Natural killer cell treated with Interleukin-12 subunit alpha and Interleukin-12 subunit beta and Interleukin-15 and Interleukin-18, amount 100 ng/mL, for 72 hours (primary cell): ENCODE results near the gene WFDC8. TPM values are rescaled to one million over a fixed set of nuclear protein-coding genes. Genes with fewer than 3 reads are reported as not detected.

Experiments
- ATAC-seq, 2 donors: fragments of 150-1000 bp; cut with Tn5 transposase in 1 of 2; sonication (Bioruptor Pico), chemical (Tn5 transposase) in 1 of 2; 2 replicates each; pipeline ENCODE4 v1.10.0; 2021
- DNase-seq: peaks from one replicate; pipeline ENCODE4 v3.0.0; 2022; ENCODE audit warnings: low spot score
- H3K27ac Mint-ChIP-seq, 2 donors: 1 replicate in 1 of 2; 2 replicates in 1 of 2; pipeline ENCODE4 v1.8.0; 2022; ENCODE audit warnings: mixed read lengths in 2 of 2, mild to moderate bottlenecking in 1 of 2, moderate library complexity in 1 of 2
- H3K27me3 Mint-ChIP-seq, 2 donors: 1 replicate in 1 of 2; 2 replicates in 1 of 2; pipeline ENCODE4 v1.8.0; 2022; ENCODE audit warnings: mixed read lengths in 2 of 2
- H3K36me3 Mint-ChIP-seq: one replicate; pipeline ENCODE4 v1.8.0; 2022; ENCODE audit warnings: mixed read lengths
- H3K4me1 Mint-ChIP-seq, 2 donors: 1 replicate in 1 of 2; 2 replicates in 1 of 2; pipeline ENCODE4 v1.8.0; 2022; ENCODE audit warnings: low read depth in 2 of 2, mixed read lengths in 2 of 2, mild to moderate bottlenecking in 1 of 2
- H3K4me3 Mint-ChIP-seq: one replicate; pipeline ENCODE4 v1.8.0; 2022; ENCODE audit warnings: mixed read lengths
- H3K9me3 Mint-ChIP-seq: 2 replicates; pipeline ENCODE4 v1.8.0; 2022; ENCODE audit warnings: mixed read lengths
- total RNA-seq, 2 donors: library from RNA; stranded (reverse); gene quantifications; one replicate each; pipeline ENCODE4 v1.2.3, GENCODE V29; 2022

The WFDC8 gene
- total RNA-seq, 2 donors from 2014 or later: not detected

DNA sequence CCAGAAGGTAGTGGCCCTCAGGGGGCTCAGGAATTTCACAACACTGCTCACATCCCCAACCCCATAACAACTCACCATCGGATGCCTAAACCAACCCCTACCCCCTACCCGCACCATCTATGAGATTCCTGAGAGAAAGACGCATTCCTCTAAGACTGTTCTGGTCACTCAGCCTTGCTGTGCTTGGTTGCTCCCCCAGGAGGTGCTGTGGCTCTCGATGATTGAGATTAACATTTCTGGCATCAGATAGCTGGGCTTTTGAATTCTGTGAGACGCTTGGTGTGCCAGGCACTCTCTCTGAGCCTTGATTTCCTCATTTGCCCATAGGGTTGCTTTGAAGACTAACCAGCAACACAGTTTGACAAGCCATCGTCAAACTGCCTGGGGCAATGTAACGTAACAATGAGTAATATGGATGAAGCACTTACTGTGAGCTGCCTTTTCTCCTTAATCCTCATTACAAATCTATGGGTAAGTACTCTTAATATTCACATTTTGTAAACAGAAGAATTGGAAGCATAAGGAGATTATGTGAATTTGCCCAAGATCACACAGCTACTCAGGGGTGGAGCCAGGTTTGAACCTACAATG is 40.8 kb downstream of the WFDC8 start:
- Mint-ChIP-seq H3K4me1 (no peaks in the 10 kb centered on the region), H3K4me3 (no peak overlapping the region), H3K27ac (no peak overlapping the region), H3K36me3 (no peaks in the 10 kb centered on the region), H3K27me3 (peaks cover 14 to 25% of the 10 kb centered on the region in 2 donors), H3K9me3 (no peaks in the 10 kb centered on the region)
- DNase-seq: no peak
- ATAC-seq: no peak

DNA sequence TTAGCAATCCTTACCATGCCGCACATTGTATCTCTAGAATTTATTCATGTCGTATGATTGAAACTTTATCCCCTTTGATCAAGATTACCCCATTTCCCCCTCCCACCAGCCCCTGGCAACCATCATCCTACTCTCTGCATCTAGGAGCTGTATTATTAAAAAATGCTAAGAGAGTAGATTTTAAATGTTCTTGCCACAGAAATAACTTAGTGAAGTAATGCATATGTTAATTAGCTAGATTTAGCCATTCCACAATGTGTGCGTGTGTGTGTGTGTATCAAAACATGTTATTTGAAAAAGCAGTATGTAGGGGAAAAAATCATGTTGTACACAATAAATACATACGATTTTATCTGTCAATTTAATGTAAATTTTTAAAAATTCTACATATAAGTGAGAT is 51.8 kb downstream of the WFDC8 start:
- Mint-ChIP-seq H3K9me3 (no peaks in the 10 kb centered on the region), H3K27me3 (peaks cover 28 to 65% of the 10 kb centered on the region in 2 donors), H3K4me1 (no peaks in the 10 kb centered on the region), H3K27ac (no peak overlapping the region), H3K36me3 (no peaks in the 10 kb centered on the region), H3K4me3 (no peak overlapping the region)
- ATAC-seq (no peak), DNase-seq (no peak)

GRCh38 chr20:45523821-45524220 is 55.3 kb downstream of the WFDC8 start:
- H3K27ac Mint-ChIP-seq: no peak overlapping the region
- H3K9me3 Mint-ChIP-seq: no peaks in the 10 kb centered on the region
- ATAC-seq (no peak), DNase-seq (no peak)
- H3K36me3 Mint-ChIP-seq: no peaks in the 10 kb centered on the region
- no peak overlapping the region for H3K4me3 Mint-ChIP-seq
- H3K4me1 Mint-ChIP-seq: no peaks in the 10 kb centered on the region
- H3K27me3 Mint-ChIP-seq: peaks cover 27 to 44% of the 10 kb centered on the region in 2 donors

DNA sequence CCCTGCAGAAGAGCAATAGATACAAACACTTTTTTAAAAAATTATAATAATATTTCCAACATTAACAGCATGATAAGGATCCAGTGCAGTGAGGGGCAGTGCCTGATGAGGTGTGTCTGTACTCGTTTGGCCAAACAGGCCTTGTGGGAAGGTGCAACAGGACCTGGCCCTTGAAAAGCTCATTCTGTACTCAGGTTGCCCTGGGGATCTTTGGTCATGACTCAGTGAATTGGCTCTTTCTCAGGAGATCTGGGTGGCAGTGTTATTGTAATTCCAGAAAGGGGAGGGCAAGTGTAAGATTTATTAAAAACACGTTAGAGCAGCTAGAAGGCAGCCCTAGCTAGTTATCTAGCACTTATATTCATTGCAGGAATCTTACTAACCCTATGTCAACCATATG is 60.8 kb downstream of the WFDC8 start:
- Mint-ChIP-seq H3K27ac (no peak overlapping the region), H3K4me3 (no peak overlapping the region), H3K36me3 (no peaks in the 10 kb centered on the region), H3K9me3 (no peaks in the 10 kb centered on the region), H3K4me1 (no peaks in the 10 kb centered on the region), H3K27me3 (peaks cover 30 to 32% of the 10 kb centered on the region in 2 donors)
- DNase-seq: no peak
- no peak for ATAC-seq

DNA sequence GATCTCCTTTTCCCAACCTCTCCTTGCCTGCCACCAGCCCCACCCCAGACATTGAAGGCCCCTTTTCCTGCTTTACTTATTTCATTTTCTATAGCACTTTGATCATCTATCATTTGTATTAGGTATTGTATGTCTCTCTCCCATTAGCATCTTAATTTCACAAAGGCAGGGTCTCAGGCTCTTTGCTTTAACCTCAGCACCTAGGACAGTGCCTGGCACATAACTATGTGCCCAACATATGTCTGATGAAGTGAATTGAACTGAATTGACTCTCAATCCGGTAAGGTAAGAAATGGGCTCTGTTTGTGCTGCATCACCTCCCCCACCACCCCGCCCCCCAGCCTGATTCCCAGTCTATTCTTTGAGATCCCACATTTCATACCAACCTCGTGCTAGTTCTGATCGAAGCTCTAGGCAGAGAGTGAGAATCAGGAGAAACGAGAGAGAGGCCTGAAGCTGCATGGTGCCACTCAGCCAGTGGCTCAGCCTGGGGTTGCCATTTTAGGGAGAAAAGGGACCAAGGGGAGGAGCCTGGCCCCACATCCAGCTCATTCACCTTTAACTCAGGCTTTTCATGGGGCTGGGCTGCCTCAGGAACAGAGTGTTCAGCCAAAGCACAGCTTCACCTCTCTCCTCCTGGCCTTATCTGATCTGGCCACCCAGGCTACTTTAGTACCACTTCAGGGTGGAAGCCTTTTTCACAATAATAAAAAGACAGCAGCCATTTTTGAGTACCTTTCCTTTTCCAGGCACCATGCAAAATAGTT is 63.8 kb downstream of the WFDC8 start, which contains the start of gene SPINT3:
Gene SPINT3 (minus strand): TSS at position 476 of the 767 bp plus-strand sequence. CDS start 14 bp downstream, at position 462.
- no peak for ATAC-seq
- Mint-ChIP-seq H3K9me3 (no peaks in the 10 kb centered on the region), H3K4me1 (no peaks in the 10 kb centered on the region), H3K36me3 (no peaks in the 10 kb centered on the region), H3K27me3 (peaks cover 32 to 42% of the 10 kb centered on the region in 2 donors), H3K27ac (no peak within 1 kb of the TSS), H3K4me3 (no peak within 1 kb of the TSS)
- DNase-seq: no peak

GRCh38 chr20:45510242-45510862 is 68.7 kb downstream of the WFDC8 start:
- peaks cover 26 to 54% of the 10 kb centered on the region in 2 donors for H3K27me3 Mint-ChIP-seq
- no peak overlapping the region for H3K4me3 Mint-ChIP-seq
- ATAC-seq (no peak), DNase-seq (no peak)
- H3K36me3 Mint-ChIP-seq: no peaks in the 10 kb centered on the region
- H3K9me3 Mint-ChIP-seq: no peaks in the 10 kb centered on the region
- H3K27ac Mint-ChIP-seq: no peak overlapping the region
- H3K4me1 Mint-ChIP-seq: no peaks in the 10 kb centered on the region

- H3K27me3 Mint-ChIP-seq: peaks cover 22 to 47% of the 10 kb centered on the region in 2 donors
- no peaks in the 10 kb centered on the region for H3K9me3 Mint-ChIP-seq
- H3K4me3 Mint-ChIP-seq: no peak overlapping the region
- H3K36me3 Mint-ChIP-seq: no peaks in the 10 kb centered on the region
- ATAC-seq (no peak), DNase-seq (no peak)
- H3K27ac Mint-ChIP-seq: no peak overlapping the region
- no peaks in the 10 kb centered on the region for H3K4me1 Mint-ChIP-seq
These were observed 70.0 kb downstream of the WFDC8 start for GRCh38 chr20:45509091-45509490.

DNA sequence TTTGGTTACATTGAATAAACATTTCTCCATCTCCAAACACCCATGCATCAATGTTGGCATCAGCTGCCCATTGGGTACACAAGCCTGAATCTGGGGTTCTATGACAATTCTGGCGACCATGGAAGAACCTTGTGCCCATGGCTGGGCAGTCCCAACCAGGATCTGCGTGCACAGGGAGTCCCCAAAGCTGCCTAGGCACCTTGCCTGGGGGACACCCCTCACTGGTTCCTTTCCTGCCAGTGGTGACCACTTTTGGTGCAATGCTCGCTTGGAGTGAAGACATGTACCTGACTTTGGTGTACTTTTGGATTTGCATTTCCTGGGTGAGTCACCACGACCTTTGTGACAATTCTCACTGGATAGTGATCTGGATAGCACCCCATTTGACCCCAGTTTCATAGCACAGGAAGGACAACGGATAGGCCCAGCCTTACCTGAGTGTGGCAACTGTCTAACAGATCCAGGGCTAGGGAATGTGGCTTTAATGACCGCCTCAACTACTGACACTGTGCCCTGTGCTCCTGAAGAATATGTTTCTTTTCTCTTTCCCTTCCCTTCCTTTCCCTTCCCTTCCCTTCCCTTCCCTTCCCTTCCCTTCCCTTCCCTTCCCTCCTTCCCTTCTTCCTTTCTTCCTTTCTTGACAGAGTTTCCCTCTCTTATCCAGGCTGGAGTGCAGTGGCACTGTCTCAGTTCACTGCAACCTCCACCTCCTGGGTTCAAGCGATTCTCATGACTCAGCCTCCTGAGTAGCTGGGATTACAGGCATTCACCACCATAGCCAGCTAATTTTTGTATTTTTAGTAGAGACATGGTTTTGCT is 70.8 kb downstream of the WFDC8 start:
- no peak overlapping the region for H3K4me3 Mint-ChIP-seq
- H3K9me3 Mint-ChIP-seq: no peaks in the 10 kb centered on the region
- H3K27me3 Mint-ChIP-seq: peaks cover 22 to 52% of the 10 kb centered on the region in 2 donors
- ATAC-seq: no peak
- no peaks in the 10 kb centered on the region for H3K36me3 Mint-ChIP-seq
- no peaks in the 10 kb centered on the region for H3K4me1 Mint-ChIP-seq
- no peak for DNase-seq
- peak overlapping the region in 1 of 2 donors; percentile 48 for H3K27ac Mint-ChIP-seq

- Mint-ChIP-seq H3K4me1 (no peaks in the 10 kb centered on the region), H3K27ac (no peak overlapping the region), H3K36me3 (no peaks in the 10 kb centered on the region), H3K9me3 (no peaks in the 10 kb centered on the region), H3K27me3 (peaks cover 22 to 46% of the 10 kb centered on the region in 2 donors), H3K4me3 (no peak overlapping the region)
- ATAC-seq (no peak), DNase-seq (no peak)
These were observed 71.9 kb downstream of the WFDC8 start for GRCh38 chr20:45507011-45507820.

DNA sequence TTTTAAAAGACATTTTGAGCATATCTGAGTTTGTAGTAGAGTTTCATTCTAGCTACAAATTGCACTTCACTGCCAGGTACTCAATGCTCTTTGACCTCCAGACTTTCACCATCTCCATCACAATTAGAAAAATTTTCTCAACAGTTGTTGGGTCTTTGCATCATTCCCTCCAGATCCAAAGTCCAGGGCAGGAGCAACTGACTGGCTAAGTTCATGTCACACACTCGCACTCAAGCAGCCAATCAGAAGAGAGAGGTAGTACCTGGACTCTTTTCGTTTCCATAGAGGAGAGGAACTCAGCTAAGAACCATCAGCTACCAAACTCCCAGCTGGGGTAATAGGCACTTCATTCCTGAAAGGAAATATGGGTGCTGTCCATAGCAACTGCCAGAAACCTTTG is 72.7 kb downstream of the WFDC8 start:
- Mint-ChIP-seq H3K4me3 (no peak overlapping the region), H3K27me3 (peaks cover 24 to 45% of the 10 kb centered on the region in 2 donors), H3K4me1 (no peaks in the 10 kb centered on the region), H3K9me3 (no peaks in the 10 kb centered on the region), H3K27ac (no peak overlapping the region), H3K36me3 (no peaks in the 10 kb centered on the region)
- no peak for ATAC-seq
- DNase-seq: no peak

- ATAC-seq: no peak
- no peak overlapping the region for H3K27ac Mint-ChIP-seq
- peaks cover 22 to 54% of the 10 kb centered on the region in 2 donors for H3K27me3 Mint-ChIP-seq
- DNase-seq: no peak
- no peaks in the 10 kb centered on the region for H3K9me3 Mint-ChIP-seq
- no peaks in the 10 kb centered on the region for H3K36me3 Mint-ChIP-seq
- H3K4me1 Mint-ChIP-seq: no peaks in the 10 kb centered on the region
- no peak overlapping the region for H3K4me3 Mint-ChIP-seq
These were observed 75.7 kb downstream of the WFDC8 start for GRCh38 chr20:45503403-45503802.

- H3K27ac Mint-ChIP-seq: no peak overlapping the region
- no peaks in the 10 kb centered on the region for H3K9me3 Mint-ChIP-seq
- H3K4me1 Mint-ChIP-seq: no peaks in the 10 kb centered on the region
- H3K36me3 Mint-ChIP-seq: no peaks in the 10 kb centered on the region
- H3K27me3 Mint-ChIP-seq: peaks cover 17 to 47% of the 10 kb centered on the region in 2 donors
- ATAC-seq (no peak), DNase-seq (no peak)
- H3K4me3 Mint-ChIP-seq: no peak overlapping the region
These were observed 76.5 kb downstream of the WFDC8 start for GRCh38 chr20:45502561-45502960.
